ENCODE results near the gene IDI2.
A peak's percentile ranks its signal among the peaks of the same experiment; 100 is the strongest.
"Not testable (repeated sequence)": the region's sequence is repeated elsewhere in the genome, so short reads cannot be mapped to it uniquely, and the experiment has no call there.

Gene IDI2

GRCh38 chr10:1025683-1026082, at the start of gene IDI2:
Gene IDI2, minus strand, starts transcription at chr10:1025859. Its CDS starts 1,136 bp downstream, at chr10:1024723.
- DNase-seq (ENCODE audit: low spot score): no peak

GRCh38 chr10:1074748-1075308, 49.2 kb upstream of the IDI2 start:
- DNase-seq (ENCODE audit: low spot score): no peak

GRCh38 chr10:1074052-1074747, 48.5 kb upstream of the IDI2 start:
- no peak for DNase-seq (ENCODE audit: low spot score)

- DNase-seq (ENCODE audit: low spot score): no peak
These were observed 45.3 kb upstream of the IDI2 start for GRCh38 chr10:1070919-1071318.

- no peak for DNase-seq (ENCODE audit: low spot score)
These were observed 43.0 kb upstream of the IDI2 start for GRCh38 chr10:1068380-1069361.

- not testable (repeated sequence) for DNase-seq (ENCODE audit: low spot score)
These were observed 41.1 kb upstream of the IDI2 start for GRCh38 chr10:1066734-1067133.

GRCh38 chr10:1064964-1065247, 39.2 kb upstream of the IDI2 start:
- no peak for DNase-seq (ENCODE audit: low spot score)

- DNase-seq (ENCODE audit: low spot score): no peak
These were observed 37.7 kb upstream of the IDI2 start for GRCh38 chr10:1063232-1063865.

- no peak for DNase-seq (ENCODE audit: low spot score)
These were observed 36.5 kb upstream of the IDI2 start for GRCh38 chr10:1061930-1062774.

GRCh38 chr10:1059902-1060301, 34.2 kb upstream of the IDI2 start:
- DNase-seq (ENCODE audit: low spot score): no peak

- no peak for DNase-seq (ENCODE audit: low spot score)
These were observed 32.4 kb upstream of the IDI2 start for GRCh38 chr10:1058017-1058416.

GRCh38 chr10:1057106-1057657, 31.5 kb upstream of the IDI2 start:
- DNase-seq (ENCODE audit: low spot score): no peak

GRCh38 chr10:1056326-1057105, 30.9 kb upstream of the IDI2 start, which contains the start of gene WDR37:
Gene WDR37, plus strand, starts transcription at chr10:1056385. Its CDS starts 15,771 bp downstream, at chr10:1072156.
- DNase-seq (ENCODE audit: low spot score): peak; percentile 40

GRCh38 chr10:1054684-1055083, 29.0 kb upstream of the IDI2 start:
- no peak for DNase-seq (ENCODE audit: low spot score)

- peak; percentile 62 for DNase-seq (ENCODE audit: low spot score)
These were observed 24.9 kb upstream of the IDI2 start for GRCh38 chr10:1050554-1050953.

GRCh38 chr10:1050145-1050544, 24.5 kb upstream of the IDI2 start:
- no peak for DNase-seq (ENCODE audit: low spot score)

GRCh38 chr10:1049425-1049958, 23.8 kb upstream of the IDI2 start:
- no peak for DNase-seq (ENCODE audit: low spot score)

GRCh38 chr10:1048732-1049424, 23.2 kb upstream of the IDI2 start, which contains the start of gene IDI1:
Gene IDI1, minus strand, starts transcription at chr10:1049119. Its CDS starts 116 bp downstream, at chr10:1049003.
- DNase-seq (ENCODE audit: low spot score): peak; percentile 88

GRCh38 chr10:1048349-1048731, 22.7 kb upstream of the IDI2 start:
- peak; percentile 0 for DNase-seq (ENCODE audit: low spot score)

Data from SW480 (cell line).